Gastrocnemius medialis (tissue), 4 donors: ENCODE measurements around the gene PRKACB.
"Not testable (repeated sequence)": the region's sequence is repeated elsewhere in the genome, so short reads cannot be mapped to it uniquely, and the experiment has no call there.

Source experiments
- POLR2A ChIP-seq, 2 donors: fragments of 450-650 bp; IDR thresholded peaks; one replicate each; pipeline ENCODE4 v1.6.1; 2017; ENCODE audit warnings: antibody characterized with exemption in 2 of 2, mild to moderate bottlenecking in 2 of 2, moderate library complexity in 2 of 2
- TF ChIP-seq, protein P1 (sequence below), 5 experiments: fragments of 450-650 bp in 3 of 5; fragments of 200-600 bp in 2 of 5; sonication (generic) in 2 of 5; IDR thresholded peaks in 4 of 5; conservative IDR thresholded peaks in 1 of 5; 1 replicate in 4 of 5; 2 replicates in 1 of 5; pipeline ENCODE4 v1.5.1; 2016 to 2019; ENCODE audit warnings: antibody characterized with exemption in 5 of 5, mild to moderate bottlenecking in 3 of 5, moderate library complexity in 3 of 5

DNA sequence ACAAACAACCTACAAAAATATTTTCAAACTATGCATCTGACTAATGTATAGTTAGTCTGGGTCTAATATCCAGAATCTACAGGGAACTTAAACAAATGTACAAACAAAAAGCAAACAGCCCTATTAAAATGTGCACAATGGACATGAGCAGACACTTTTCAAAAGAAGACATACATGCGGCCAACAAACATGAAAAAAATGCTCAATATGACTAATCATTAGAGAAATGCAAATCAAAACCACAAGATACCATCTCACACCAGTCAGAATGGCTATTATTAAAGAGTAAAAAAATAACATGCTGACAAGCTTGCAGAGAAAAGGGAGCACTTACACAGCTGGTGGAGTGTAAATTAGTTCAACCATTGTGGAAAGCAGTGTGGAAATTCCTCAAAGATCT is 36.5 kb upstream of the PRKACB start:
- TF ChIP-seq, protein P1, sequence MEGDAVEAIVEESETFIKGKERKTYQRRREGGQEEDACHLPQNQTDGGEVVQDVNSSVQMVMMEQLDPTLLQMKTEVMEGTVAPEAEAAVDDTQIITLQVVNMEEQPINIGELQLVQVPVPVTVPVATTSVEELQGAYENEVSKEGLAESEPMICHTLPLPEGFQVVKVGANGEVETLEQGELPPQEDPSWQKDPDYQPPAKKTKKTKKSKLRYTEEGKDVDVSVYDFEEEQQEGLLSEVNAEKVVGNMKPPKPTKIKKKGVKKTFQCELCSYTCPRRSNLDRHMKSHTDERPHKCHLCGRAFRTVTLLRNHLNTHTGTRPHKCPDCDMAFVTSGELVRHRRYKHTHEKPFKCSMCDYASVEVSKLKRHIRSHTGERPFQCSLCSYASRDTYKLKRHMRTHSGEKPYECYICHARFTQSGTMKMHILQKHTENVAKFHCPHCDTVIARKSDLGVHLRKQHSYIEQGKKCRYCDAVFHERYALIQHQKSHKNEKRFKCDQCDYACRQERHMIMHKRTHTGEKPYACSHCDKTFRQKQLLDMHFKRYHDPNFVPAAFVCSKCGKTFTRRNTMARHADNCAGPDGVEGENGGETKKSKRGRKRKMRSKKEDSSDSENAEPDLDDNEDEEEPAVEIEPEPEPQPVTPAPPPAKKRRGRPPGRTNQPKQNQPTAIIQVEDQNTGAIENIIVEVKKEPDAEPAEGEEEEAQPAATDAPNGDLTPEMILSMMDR (IDR thresholded peaks at IDR 0.05 in 4 of 5, conservative IDR thresholded peaks at IDR 0.05 in 1 of 5), result not testable (repeated sequence)
- not testable (repeated sequence) for TF ChIP-seq POLR2A (IDR thresholded peaks at IDR 0.05)
